NCI-H187 treated with DMSO at 0.1 percent for 48 hours (cell line): ENCODE measurements around the gene APOOL.

ENCODE experiments used
- DNase-seq: peaks from one replicate; lab custom pipeline; 2025; lab: John Stamatoyannopoulos, UW

Gene APOOL

DNA sequence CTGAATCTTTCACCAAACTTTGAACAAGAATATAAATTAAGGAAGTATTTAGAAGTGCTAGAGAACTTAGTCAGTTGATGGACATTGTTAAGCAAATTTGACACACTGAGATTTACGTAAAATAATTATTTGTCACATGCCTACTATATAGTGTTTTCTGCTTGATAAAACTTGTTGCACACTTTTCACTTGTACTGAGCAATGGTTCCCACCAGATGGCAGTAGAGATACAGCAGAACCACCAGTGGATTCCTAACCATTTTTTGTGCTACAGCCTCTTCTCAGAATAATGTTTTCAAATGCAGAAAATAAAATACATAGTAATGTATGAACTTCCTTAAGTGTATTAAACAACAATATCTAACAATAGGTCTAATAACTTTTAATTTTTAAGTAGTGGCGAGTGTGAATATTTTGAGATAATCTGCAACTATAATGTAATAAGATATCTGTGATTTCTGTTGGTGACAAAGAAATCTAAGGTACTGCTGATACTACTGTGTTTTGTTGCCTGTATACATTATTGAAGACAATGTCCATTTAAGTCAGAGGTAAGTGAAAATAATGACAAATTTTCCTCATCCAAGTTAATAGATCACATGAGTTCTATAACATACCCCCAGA lies 81.2 kb downstream of the APOOL start:
- no peak for DNase-seq

DNA sequence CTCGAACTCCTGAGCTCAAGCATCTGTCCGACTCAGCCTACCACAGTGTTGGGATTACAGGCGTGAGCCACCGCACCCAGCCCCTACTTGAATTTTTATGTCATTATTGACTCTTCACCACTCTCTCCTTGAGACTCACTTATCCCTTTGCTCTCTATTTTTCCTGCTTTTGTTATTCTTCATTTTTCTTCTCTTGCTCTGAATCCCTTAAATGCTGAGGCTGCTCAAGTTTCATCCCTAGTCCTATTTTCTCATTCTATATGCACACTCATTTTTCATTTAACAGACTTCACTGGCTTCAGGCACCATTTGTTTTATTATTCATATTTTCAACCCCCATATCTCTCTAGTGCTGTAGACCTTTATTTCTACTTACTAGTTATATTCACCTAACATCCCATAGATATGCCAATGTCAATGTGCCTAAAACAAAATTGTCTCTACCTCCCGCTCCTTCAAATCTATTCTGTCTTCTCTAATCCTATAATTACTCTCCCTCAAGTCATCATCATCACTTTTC lies 85.7 kb downstream of the APOOL start:
- DNase-seq = no peak

DNA sequence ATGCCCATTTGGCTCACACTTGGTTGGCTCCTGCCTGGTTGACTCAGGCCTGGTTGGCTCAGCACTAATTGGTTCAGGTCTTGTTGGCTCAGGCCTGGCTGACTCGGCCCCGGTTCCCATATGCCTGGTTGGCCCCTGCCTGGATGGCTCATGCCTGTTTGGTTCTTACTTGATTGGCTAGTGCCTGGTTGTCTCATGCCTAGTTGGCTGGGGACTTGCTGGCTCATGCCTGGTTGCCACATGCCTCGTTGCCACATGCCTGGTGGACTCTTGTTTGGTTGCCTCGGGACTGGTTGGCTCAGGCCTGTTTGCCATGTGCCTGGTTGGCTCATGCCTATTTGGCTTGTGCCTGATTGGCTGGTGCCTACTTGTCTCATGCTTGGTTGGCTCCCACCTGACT lies 103.7 kb downstream of the APOOL start:
- DNase-seq = no peak

DNA sequence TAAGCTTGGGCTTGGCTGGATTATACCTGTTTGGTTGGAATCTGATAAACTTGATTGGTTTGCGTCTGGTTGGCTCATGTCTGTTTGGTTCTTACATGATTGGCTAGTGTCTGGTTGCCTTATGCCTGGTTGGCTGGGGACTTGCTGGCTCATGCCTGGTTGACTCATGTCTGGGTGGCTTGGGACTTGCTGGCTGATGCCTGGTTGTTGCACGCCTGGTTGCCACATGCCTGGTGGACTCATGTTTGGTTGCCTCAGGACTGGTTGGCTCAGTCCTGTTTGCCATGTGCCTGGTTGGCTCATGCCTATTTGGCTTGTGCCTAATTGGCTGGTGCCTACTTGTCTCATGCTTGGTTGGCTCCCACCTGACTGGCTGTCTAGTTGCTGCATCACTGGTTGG lies 104.5 kb downstream of the APOOL start:
- no peak for DNase-seq

DNA sequence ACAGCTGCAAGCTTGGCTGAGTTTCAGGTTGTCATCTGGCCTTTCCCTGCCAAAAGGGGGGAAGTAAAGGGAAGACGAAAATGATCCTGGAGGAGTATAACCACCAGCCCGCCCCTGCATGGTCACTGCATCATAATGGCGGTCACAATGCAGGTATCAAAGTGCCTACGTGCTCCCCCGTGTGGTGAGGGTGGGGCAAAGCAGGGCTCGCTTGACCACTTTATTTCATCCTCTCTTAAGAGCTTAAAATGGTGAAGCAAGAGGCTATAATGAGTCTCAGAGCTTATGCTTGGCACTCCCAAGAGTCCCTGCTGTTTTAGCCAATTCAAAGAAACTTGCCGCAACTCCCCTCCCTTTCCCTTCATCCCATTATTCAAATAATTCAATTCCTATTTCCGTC lies 105.6 kb downstream of the APOOL start:
- no peak for DNase-seq

DNA sequence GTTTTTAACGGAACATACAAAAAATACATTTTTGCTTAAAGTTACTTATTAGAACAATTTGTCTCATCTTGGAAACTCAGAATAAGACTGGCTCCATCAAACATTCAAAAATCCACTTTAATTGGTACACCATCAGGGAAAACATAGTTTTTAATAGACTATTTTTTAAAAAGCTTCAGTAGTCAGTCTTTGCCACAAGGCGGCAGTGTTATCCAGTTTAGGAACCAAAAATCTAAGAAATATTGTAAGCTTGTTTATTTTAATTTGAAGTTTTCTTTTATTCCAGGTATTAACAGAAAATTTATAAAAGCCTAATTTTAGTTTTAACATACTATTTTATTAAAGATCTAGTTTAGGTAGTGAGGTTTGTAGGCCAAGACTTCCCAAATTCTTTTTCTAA lies 107.7 kb downstream of the APOOL start:
- DNase-seq = no peak

DNA sequence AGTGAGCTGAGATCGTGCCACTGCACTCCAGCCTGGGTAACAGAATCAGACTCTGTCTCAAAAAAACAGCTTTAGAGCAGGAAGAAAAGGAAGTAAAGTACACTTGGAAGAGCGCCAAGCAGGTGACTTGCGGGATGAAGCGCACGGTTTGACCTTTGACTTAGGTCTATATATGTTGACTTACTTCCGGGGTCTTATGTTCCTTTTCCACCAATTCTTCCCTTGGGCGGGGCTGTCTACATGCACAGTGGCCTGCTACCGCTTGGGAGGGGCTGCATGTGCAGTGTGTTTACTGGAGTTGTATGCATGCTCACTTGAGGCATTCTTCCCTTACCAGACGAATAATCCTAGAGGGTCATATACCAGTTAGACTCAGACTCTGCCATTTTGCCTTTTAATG lies 108.6 kb downstream of the APOOL start:
- DNase-seq = no peak

DNA sequence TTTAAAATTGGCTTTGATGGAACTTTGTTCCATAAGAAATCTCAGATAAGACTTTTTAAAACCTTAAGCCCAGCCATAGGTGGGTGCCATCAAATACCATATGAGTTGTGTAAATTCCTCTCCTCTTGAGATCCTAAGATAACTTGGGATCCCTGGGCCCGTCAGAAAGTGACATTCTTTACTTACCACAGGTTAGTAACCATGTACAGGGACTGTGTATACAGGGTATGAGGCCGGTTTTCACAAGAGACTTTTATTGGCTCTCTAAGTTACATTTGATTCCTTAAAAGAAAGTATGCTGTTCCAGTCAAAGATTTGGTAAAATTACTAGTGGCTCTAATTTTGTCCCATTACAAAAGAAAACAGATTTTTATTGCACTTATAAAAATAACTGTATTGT lies 110.1 kb downstream of the APOOL start:
- DNase-seq = no peak

DNA sequence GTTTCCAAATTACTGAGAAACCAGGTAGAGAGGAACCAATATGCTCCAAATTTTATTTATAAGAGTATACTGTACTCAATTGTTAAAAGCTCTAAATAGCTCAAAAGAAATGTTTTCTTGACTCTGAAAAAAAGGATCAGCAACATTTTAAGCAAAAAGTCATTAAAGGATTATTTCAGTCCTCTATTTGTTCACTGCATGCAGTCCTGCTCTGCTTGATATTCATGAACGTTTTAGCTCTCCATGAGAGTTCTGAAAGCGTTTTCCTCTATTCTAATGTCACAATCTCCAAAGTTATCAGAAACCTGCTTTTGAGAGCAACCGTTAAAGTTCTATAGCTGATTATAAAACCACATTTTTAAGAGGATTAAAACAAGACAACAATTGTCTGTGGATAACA lies 110.5 kb downstream of the APOOL start:
- no peak for DNase-seq

DNA sequence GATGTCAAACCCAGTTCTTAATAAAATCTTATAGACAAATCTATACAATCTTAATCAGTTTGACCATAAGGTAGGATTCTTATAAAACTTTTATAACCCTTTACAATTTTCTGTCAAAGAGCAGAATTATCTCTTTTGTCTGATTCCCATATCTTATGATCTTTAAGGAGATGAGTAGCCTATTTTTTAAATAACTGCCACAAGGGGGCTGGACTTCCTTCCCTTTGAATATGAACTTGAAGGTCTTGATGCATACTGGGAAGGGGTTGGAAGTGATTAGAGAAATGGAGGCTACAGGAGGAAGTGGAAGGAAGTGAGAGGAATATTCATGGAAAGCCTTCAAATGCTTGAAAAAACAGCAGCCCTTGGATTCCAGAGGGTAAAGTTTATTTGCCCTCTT lies 111.1 kb downstream of the APOOL start:
- no peak for DNase-seq

DNA sequence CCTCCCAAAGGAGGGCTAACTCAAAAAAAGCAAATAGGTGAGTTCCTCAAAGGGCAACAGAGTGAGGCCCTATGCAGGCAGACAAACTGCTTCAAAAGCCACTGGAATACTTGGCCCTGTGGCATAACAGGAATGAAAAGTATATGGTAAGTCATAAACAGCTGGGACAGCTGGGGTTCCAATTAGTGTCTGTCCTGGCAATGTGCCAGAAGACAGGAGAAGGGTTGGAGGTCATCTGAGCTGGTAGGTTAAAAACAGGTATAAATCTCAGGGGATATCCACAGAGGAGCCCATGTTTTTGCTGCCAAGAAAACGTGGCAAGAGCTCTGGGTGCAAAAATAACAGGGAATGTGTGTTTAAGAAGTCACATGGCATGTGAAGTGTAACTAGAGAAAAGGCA lies 111.6 kb downstream of the APOOL start:
- no peak for DNase-seq

DNA sequence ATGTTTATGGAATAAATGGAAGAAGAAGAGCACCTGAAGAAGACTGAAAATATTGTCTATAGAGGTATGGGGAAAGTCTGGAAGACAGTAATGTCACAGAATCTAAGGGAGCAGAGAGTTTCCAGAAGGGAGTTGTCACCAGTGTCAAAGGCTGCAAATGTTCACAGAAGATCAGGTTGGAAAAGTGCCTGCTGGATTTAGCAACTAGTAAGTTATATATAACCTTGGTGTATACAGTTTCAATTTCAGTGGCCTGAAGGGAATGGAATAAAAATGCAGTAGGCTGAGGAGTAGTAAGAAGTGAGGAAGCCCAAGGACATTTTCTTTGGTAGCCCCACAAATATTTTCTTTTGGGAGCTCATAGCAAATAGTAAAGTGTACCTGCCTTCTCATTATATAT lies 132.7 kb downstream of the APOOL start:
- no peak for DNase-seq

DNA sequence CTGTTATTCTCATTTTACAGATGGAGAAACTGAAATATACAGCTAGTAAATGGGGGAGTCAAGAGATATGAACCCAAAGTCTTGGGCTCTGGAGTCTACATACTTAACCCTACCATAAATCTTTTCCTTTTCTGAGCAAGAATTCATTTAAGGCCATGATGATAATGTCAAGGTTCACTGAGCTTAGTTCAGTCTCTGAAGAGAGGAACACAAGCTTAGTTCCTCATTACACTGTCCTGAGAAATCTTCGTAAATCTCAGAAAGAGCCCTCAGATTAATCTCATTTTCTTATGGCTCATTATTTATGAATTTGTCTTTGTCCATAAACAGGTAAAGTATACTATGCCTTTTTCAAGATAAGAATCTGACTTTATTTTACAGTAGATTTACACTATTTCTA lies 135.7 kb downstream of the APOOL start:
- no peak for DNase-seq

DNA sequence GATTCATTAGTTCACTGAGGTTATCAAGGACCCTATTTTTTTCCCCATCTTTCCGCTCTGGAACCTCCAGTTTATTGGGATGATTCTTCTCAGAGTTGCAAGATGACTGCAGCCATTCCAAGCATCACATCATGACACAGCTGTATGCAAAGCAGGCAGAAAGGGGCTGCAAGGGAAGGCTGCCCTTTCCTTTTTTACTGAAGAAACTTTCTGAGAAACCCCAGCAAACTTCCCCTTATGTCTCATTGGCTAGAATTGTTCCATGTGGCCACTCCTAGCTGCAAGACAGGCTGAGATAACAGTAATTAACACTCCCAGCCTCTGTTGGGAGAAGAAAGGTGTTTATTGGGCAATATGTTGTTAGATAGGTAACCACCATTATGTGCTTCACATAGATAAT lies 137.3 kb downstream of the APOOL start:
- no peak for DNase-seq
